Measurements from ENCODE around the gene UNC80.

The UNC80 gene

GRCh38 chr2:210034087-210034683, 262.6 kb downstream of the UNC80 start:
- no peak for DNase-seq

GRCh38 chr2:210035679-210036078, 264.0 kb downstream of the UNC80 start:
- no peak for DNase-seq

DNA sequence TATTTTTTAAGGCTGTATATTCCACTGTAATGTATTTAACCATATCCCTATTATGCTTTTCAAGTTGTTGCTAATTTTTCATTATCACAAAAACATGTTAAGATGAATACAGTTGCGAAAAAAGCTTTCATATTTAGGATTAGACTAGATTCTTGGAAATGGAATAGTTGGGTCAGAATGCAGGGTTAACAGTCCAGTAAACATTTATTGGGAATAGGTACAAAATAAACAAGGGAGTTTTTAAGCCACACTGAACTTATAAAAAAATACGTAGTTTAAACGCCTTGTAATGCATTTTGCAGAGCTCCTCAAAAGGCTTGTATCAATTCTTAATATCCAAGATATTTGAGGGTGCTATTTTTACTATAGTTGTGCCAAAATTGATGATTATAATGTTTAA, 266.4 kb downstream of the UNC80 start:
- DNase-seq = no peak

DNA sequence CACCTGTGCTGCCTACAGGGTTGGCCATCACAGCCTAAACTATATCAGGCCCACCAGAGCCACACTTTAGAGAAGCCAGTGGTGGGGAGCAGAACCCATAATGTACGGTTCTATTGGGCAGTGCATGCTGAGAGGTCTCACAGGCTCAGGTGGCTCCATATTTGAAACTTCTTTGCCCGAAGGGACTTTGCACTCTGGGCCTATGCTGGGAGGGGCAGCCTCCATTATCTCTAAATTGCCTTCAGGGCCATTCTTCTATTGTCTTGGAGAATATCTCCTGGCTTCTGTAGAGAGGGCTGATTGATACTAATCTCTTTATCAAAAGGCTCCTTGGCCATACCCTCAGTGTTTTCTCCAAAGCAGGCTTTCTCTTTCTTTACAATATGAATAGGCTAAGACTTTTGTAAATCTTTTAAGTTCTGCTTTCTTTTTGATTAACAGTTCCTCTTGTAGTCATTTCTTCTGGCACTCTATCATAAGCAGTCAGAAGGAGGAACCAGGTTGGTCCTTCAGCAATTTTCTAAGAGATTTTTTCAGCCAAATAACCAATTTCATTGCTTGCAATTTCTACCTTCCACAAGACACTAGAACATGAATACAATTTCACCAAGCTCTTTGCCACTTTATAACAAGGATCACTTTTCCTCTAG, 275.3 kb downstream of the UNC80 start:
- DNase-seq = no peak

All from NCI-H1694 (cell line).